ENCODE data around the gene PTGES3. TPM values are rescaled to one million over a fixed set of nuclear protein-coding genes. Genes with fewer than 3 reads are reported as not detected.

The PTGES3 gene
- total and polyA plus RNA-seq, 4 donors: 65.0 to 94.1 (median 81.3) TPM

- peaks cover 18 to 43% (median 29%) of the 10 kb centered on the region in 4 donors for H3K36me3 ChIP-seq (ENCODE audit: control insufficient read depth in 4 of 4, insufficient read depth in 3 of 4, low read depth in 1 of 4, low read length in 3 of 4)
Measured at GRCh38 chr12:56713345-56713744, 25.3 kb upstream of the PTGES3 start.

More at GRCh38 chr12:56713345-56713744, 25.3 kb upstream of the PTGES3 start:
- Histone ChIP-seq H3K27ac (ENCODE audit: low read depth in 1 of 2, low read length in 2 of 2) (no peak overlapping the region), H3K27me3 (ENCODE audit: control insufficient read depth in 4 of 4, insufficient read depth in 4 of 4, low read length in 3 of 4) (no peaks in the 10 kb centered on the region), H3K9me3 (ENCODE audit: control insufficient read depth in 4 of 4, low read length in 3 of 4) (no peaks in the 10 kb centered on the region), H3K9ac (ENCODE audit: low read depth in 1 of 2, low read length in 2 of 2) (no peak overlapping the region), H3K4me1 (ENCODE audit: control insufficient read depth in 4 of 4, insufficient read depth in 4 of 4, low read length in 3 of 4) (peaks cover 0 to 3% (median 0%) of the 10 kb centered on the region in 4 donors), H3K4me3 (ENCODE audit: low read depth in 1 of 3, low read length in 3 of 3) (no peak overlapping the region)
- DNase-seq (ENCODE audit: low spot score): no peak
- WGBS: 89% methylated on average over 3 of the region's 3 CpGs
- TF ChIP-seq TAF1 (conservative IDR thresholded peaks at IDR 0.05): no peak
- TF ChIP-seq YY1 (IDR thresholded peaks at IDR 0.05): no peak
- no peak for TF ChIP-seq MAX (IDR thresholded peaks at IDR 0.05)
- TF ChIP-seq HNF4G (IDR thresholded peaks at IDR 0.05): no peak
- TF ChIP-seq CTCF (IDR thresholded peaks at IDR 0.05; ENCODE audit: low read depth, low read length, missing input control): no peak
- TF ChIP-seq, protein P1, sequence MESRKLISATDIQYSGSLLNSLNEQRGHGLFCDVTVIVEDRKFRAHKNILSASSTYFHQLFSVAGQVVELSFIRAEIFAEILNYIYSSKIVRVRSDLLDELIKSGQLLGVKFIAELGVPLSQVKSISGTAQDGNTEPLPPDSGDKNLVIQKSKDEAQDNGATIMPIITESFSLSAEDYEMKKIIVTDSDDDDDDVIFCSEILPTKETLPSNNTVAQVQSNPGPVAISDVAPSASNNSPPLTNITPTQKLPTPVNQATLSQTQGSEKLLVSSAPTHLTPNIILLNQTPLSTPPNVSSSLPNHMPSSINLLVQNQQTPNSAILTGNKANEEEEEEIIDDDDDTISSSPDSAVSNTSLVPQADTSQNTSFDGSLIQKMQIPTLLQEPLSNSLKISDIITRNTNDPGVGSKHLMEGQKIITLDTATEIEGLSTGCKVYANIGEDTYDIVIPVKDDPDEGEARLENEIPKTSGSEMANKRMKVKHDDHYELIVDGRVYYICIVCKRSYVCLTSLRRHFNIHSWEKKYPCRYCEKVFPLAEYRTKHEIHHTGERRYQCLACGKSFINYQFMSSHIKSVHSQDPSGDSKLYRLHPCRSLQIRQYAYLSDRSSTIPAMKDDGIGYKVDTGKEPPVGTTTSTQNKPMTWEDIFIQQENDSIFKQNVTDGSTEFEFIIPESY (IDR thresholded peaks at IDR 0.05): no peak
- TF ChIP-seq, protein P2, sequence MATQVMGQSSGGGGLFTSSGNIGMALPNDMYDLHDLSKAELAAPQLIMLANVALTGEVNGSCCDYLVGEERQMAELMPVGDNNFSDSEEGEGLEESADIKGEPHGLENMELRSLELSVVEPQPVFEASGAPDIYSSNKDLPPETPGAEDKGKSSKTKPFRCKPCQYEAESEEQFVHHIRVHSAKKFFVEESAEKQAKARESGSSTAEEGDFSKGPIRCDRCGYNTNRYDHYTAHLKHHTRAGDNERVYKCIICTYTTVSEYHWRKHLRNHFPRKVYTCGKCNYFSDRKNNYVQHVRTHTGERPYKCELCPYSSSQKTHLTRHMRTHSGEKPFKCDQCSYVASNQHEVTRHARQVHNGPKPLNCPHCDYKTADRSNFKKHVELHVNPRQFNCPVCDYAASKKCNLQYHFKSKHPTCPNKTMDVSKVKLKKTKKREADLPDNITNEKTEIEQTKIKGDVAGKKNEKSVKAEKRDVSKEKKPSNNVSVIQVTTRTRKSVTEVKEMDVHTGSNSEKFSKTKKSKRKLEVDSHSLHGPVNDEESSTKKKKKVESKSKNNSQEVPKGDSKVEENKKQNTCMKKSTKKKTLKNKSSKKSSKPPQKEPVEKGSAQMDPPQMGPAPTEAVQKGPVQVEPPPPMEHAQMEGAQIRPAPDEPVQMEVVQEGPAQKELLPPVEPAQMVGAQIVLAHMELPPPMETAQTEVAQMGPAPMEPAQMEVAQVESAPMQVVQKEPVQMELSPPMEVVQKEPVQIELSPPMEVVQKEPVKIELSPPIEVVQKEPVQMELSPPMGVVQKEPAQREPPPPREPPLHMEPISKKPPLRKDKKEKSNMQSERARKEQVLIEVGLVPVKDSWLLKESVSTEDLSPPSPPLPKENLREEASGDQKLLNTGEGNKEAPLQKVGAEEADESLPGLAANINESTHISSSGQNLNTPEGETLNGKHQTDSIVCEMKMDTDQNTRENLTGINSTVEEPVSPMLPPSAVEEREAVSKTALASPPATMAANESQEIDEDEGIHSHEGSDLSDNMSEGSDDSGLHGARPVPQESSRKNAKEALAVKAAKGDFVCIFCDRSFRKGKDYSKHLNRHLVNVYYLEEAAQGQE (IDR thresholded peaks at IDR 0.05): no peak
- TF ChIP-seq SP1 (IDR thresholded peaks at IDR 0.05): no peak
- TF ChIP-seq NR2F2 (IDR thresholded peaks at IDR 0.05): no peak
- TF ChIP-seq EGR1 (IDR thresholded peaks at IDR 0.05; ENCODE audit: low read depth in 2 of 2): no peak
- no peak for TF ChIP-seq HNF4A (conservative IDR thresholded peaks at IDR 0.05)
- TF ChIP-seq RAD21 (IDR thresholded peaks at IDR 0.05): no peak
- TF ChIP-seq ATF3 (IDR thresholded peaks at IDR 0.05): no peak
- TF ChIP-seq RXRA (IDR thresholded peaks at IDR 0.05): no peak
- no peak for TF ChIP-seq FOXA1 (IDR thresholded peaks at IDR 0.05)
- TF ChIP-seq FOXA2 (IDR thresholded peaks at IDR 0.05): no peak
- TF ChIP-seq GABPA (IDR thresholded peaks at IDR 0.05 in 1 of 2, conservative IDR thresholded peaks at IDR 0.05 in 1 of 2): no peak
- TF ChIP-seq JUND (IDR thresholded peaks at IDR 0.05): no peak

All from liver (tissue), 9 donors.